HG03342 (cell line): ENCODE measurements around the gene PTPRU.
"Not testable (repeated sequence)": the region's sequence is repeated elsewhere in the genome, so short reads cannot be mapped to it uniquely, and the experiment has no call there.

Experiments
- ATAC-seq: cut with Tn5 transposase; IDR thresholded peaks from one replicate; pipeline ENCODE4 v1.9.1; 2021; ENCODE audit warnings: mild to moderate bottlenecking, moderate library complexity; ENCODE audit not compliant: unreplicated experiment

PTPRU gene

DNA sequence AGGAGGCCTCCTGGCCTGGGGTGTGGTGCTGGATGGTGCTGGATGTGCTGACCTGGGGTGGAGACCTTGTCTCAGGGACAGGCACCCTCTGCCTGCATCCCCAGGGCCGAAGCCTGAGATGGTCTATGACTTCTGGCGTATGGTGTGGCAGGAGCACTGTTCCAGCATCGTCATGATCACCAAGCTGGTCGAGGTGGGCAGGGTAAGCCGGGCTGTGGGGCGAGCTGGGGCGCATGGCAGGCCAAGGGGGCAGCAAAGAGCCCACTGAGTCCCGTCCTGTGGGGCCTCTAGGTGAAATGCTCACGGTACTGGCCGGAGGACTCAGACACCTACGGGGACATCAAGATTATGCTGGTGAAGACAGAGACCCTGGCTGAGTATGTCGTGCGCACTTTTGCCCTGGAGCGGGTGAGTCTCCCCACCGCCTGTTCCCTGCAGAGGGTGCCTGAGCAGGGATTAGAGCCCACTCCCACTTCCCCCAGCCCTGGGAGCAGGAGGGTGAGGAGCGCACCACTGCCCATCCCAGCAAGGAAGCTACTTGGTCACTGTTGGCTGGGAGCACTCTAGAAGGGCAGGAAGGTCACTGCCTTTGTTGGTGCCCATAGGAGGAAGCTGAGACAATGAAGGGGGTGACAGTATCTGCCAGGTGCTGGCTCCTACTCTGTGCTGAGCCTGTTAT is 75.2 kb downstream of the PTPRU start:
- ATAC-seq, result no peak

DNA sequence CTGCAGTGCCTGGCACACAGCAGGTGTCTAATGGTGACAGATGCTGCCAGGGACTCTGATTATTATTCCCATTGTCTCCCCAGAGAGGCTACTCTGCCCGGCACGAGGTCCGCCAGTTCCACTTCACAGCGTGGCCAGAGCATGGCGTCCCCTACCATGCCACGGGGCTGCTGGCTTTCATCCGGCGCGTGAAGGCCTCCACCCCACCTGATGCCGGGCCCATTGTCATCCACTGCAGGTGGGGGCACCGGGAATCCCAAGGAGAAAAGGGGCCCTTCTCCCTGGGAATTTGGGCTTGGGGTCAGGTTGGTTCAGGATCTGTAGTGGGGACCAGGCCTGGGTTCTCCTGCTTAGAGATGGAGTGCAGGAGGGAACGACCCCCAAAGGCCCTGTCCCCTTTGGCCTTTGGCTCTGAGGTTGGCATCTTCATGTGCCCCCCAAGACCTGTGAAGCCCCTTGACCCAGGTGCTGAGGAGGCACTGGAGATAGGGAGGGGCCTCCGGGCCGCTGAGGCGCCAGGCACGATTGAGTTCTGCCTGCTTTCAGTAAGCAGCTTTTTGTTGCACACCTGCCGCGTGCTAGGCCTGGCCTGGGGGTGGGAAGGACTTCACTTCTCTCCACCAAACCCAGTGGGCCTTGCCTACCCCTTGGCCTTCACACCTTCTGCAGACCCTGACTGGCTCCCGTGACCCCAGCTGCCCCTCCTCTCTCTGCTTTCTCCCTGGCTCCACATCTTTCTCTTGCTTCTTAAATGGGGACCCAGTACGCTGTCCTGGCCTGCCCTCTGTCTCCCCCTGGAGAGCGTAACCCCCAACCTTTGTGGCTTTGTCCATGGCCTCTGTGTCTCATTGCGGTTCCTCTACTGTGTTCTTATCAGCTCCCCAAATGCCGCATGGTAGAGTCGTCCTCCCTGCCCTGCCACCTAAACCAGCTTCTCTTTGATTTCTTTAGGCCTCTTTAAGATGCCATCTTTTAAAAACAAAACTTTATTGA is 76.4 kb downstream of the PTPRU start:
- no peak for ATAC-seq

DNA sequence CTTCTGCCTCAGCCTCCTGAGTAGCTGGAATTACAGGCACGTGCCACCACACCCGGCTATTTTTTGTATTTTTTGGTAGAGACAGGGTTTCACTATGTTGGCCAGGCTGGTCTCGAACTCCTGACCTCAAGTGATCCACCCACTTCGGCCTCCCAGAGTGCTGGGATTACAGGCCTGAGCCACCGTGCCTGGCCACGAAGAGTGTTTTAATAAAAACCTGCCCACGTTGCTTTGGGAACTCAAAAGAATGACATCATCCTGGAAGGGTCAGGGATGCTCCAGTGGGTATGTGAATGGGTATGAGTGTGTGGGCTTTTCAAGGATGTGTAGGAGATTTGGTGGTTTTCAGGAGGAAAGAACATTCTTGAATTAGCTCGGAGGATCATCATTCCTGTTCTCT is 78.4 kb downstream of the PTPRU start:
- ATAC-seq, result not testable (repeated sequence)

DNA sequence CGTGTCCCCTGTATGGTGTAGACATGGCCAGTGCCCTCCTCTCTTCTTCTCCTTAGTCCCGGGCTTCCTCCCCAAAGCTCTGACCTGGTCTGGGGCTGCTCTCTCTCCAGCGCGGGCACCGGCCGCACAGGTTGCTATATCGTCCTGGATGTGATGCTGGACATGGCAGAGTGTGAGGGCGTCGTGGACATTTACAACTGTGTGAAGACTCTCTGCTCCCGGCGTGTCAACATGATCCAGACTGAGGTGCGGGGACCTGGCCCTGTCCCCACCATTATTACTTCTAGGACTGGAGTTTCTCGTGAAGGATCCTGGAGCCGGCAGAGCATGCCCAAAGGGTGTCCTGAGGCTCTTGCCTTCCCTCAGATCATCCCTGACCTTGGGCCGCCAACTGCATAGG is 78.9 kb downstream of the PTPRU start:
- no peak for ATAC-seq

DNA sequence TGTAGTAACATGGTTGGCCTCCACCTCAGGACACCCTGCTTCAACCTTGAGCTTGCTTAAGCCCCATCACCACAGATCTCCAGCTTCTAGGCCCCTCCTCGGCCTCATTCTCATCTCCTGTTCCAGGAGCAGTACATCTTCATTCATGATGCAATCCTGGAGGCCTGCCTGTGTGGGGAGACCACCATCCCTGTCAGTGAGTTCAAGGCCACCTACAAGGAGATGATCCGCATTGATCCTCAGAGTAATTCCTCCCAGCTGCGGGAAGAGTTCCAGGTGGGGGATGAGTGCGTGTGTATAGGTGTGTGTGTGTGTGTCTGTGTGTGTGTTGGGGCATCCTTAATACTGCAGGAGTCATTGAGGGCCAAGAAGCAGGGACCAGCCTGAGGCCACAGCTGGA is 79.6 kb downstream of the PTPRU start:
- no peak for ATAC-seq

DNA sequence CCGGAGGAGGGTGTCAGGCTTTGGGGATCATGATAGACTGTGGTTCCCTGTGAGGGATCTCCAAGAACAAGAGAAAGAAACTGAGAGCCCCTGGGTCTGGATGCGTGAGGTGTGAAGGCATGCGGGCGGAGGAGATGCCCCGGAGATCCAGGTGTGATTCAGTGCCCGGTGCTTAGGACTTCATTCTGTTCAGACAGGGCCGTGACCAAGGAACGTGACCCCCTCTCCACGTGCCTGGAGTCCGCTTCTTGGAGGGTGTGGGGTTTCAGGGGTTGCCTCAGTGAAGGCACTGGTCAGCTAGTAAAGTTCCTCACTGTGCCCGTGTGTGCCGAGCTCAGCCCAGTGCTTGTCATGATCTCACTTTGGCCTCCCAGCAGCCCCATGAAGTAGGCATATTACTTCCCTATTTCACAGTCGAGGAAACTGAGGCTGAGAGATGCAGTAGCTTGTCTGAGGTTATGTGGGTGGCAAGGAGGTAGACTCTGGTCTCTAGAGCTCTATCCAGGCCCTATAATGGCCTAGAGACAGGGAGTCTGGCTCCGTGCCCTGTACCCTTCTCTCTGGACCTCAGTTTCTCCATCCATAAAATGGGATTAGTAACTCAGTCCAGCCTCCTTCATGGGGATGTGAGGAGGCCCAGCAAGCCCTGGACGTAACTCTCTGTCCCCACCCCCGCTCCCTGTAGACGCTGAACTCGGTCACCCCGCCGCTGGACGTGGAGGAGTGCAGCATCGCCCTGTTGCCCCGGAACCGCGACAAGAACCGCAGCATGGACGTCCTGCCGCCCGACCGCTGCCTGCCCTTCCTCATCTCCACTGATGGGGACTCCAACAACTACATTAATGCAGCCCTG is 81.0 kb downstream of the PTPRU start:
- ATAC-seq, result no peak

DNA sequence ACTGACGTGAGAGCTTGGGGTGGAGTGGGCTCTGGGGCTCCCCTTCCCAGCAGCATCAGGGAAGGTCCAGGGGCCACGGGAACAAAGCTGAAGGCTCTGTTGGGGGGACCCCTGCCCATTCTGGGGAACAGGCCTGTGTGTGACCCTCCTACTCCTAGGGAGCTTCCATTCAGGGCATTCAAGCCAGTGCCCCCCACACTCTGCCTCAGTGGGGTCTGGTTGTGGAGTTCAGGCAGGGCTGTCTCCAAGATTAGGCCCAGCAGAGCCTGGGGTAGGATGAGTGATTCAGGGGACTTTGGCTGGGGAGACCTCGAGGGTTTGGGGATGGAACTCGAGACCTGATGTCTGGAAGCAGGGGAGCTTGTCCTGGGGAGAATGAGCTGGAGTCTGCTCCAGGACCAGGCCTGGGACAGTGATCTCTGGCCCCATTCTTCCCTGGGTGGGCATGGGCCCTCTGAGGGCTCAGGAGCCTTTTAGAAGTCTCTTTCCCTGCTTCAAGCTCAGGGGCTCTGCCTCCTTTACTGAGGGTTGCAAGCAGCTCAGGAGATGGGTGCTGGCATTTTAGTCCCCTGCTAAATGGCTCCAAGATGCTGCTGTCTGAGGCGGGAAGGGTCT is 81.7 kb downstream of the PTPRU start:
- ATAC-seq, result no peak

DNA sequence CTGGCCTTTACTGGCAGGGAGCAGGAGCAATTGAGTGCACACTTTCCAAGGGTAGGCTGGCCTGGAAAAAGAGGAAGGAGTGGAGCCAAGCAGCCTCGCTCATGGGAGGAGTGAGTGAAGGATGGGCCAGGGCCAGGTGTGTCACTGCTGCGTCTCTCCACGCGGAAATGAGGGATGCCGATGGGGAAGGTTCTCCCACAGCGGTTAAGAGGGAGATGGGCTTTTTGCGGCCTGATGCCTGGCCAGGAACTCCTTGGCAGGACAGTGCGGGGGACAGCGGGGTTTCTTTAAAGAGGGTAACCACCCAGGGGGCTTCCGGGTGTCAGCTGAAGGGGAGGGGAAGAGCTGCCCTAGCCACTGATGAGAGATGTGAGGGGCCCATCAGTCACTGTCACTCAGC is 82.4 kb downstream of the PTPRU start:
- ATAC-seq, result no peak

DNA sequence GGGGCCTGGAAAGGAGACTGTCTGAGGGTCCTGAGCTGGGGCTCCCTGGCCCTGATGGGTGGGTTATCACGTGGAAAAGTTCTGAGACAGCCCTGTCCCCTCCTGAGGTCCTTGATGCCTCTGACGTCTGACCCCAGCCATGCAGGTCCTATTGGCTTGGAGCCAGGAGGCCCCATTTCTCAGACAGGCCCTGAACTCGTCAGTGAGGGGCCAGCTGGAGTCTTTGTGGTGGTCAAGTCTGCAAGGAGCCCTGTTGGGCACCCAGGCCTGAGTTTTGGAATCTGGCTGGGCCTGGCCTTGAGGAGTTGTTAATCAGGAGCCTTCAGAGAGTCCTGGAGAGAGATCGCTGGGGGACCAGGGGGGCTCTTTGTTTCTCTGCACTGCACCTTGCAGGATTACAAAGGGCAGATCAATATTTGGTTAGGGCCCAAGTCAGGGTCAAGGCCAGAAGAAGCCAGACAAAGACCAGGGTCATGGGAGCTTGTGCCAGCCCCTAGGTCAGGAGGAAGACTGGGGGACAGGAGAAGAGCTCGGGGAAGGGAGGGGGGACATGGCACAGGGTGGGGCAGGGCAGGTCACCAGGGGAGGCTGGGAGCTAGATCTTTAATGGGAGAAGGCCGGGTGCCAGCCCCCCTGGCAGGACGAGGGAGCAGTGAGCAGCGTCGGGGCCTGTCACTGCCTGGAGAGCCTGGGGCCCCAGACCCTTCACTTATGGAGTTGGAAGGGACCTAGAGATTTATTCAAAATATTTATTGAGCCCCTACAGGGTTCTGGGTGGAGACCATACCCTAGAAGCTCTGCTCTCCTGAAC is 83.2 kb downstream of the PTPRU start:
- ATAC-seq, result no peak

DNA sequence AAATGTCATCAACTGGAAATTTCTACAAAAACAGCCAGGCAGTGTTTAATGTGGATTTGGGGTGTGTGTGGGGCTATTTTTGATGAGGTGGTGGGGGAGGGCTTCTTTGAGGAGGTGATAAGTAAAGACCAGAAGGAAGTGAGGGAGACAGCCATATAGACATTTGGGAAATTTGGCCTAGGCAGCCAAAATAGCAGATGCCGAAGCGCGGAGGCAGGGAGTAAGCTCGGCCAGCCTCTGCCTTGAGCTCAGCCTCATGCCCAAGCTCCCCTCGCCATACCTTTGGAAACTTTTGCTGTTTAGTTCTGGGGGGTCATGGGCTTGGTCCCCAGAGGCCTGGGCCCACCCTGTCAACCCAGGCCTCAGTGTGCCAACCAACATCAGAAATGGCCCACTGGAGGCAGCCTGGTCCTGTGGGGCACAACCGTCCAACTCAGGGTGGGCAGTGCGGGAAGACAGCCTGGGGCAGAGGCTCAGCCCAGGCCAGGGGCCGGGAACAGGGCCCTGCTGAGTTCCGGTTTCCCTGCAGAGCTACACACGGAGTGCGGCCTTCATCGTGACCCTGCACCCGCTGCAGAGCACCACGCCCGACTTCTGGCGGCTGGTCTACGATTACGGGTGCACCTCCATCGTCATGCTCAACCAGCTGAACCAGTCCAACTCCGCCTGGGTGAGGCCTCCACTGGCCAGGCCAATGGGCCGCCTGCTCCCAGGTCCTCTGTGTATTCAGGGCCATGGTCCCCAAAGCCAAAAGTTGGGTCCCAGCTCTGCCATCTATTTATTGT is 84.0 kb downstream of the PTPRU start:
- ATAC-seq, result no peak

DNA sequence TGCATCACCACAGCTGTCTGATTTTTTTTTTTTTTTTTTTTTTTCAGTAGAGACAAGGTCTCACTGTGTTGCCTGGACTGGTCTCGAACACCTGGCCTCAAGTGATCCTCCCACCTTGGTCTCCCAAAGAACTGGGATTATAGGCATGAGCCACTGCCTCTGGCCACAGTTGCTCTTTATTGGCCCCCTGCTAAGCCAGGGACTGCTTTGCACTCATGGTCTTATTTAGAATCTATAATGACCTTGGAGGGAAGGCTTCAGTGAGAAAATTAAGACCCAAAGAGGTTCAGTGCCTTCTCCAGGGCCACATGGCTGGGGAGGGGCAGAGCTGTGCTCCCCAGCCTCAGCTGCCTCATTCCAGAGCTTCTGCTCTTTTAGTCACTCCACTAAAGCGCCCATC is 84.9 kb downstream of the PTPRU start:
- no peak for ATAC-seq

DNA sequence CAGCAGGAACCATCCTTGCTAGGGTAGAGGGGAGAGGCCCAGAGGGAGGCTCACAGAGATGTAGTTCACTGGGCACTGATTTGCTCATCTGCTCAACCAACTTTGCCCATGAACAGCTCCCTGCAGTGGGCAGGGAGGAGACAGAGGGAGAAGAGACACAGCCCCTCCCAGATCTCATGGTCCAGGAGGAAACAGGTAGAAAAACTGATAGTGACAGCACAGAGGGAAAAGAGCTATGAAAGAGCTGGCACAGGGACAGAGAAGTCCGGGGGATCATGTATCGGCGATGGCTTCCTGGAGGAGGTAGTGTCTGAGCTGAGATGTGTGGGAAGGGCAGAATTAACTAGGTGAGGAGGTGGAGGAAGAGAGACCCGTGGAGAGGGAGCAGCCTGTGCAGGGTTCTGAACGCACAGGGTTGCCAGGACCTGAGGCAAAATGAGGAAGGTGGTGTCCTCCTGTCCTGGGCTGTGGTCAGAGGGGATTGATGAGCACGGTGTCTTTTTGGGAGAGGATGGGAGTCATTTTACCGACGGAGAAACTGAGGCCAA is 85.9 kb downstream of the PTPRU start:
- ATAC-seq, result no peak

DNA sequence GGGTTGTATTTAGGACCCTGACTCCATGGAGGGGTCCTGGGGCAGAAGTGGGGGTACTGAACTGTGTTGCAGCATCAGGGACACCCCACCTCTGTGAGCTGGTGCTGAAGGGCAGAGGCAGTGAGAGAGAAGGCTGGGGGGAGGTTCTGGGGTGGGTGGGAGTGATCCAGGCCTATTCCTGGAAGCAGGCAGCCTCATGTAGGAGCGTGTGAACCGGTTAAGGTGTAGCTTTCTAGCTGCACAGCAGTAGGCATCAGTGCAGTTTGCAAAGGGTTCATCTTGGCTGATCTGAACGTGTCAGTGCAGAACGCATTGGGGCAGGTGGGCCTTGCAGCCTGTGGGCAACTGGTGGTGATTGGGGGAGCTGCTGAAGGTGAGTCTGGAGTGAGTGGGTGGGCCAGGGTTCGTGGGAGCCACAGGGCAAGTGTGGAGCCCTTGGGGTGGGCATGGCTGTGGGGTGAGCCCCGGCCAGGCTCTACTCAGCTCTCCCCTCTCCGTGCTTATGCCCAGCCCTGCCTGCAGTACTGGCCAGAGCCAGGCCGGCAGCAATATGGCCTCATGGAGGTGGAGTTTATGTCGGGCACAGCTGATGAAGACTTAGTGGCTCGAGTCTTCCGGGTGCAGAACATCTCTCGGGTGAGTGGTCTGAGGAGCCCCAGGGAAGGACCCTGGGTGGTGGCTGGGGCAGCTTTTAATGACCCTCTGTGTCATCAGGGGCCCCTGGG is 86.7 kb downstream of the PTPRU start:
- ATAC-seq, result no peak

DNA sequence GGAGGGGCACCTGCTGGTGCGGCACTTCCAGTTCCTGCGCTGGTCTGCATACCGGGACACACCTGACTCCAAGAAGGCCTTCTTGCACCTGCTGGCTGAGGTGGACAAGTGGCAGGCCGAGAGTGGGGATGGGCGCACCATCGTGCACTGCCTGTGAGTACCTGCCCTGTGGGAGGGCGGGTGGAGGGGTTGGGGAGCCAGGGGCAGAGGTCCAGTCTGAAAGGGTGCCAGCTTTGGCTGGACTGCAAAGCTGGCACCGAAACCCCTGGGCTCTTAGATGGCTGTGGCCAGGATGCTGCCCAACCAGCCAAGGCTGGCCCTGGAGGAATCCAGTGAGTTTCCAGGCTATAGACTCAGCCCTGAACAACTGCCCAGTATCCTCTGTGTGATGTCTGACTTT is 87.3 kb downstream of the PTPRU start:
- ATAC-seq, result no peak

DNA sequence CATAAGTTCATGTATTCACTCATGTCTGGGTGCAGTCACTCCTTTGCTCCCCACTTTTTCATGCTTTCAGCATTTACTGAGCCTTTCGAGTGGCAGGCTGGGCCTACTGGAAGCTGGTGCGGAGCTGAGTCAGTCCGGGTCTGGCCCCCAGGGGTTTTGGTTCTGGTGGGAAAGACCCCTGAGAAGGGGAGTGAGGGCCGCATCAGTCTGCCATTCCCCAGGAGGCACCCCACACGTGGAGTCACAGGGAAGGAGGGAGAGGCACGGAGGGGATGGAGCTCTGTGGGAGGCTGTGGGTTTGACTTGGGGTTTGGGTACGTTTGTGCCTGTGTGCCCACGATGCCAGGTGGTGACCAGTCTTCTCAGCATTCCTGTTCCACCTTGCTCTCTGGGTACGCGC is 87.9 kb downstream of the PTPRU start:
- ATAC-seq, result no peak

DNA sequence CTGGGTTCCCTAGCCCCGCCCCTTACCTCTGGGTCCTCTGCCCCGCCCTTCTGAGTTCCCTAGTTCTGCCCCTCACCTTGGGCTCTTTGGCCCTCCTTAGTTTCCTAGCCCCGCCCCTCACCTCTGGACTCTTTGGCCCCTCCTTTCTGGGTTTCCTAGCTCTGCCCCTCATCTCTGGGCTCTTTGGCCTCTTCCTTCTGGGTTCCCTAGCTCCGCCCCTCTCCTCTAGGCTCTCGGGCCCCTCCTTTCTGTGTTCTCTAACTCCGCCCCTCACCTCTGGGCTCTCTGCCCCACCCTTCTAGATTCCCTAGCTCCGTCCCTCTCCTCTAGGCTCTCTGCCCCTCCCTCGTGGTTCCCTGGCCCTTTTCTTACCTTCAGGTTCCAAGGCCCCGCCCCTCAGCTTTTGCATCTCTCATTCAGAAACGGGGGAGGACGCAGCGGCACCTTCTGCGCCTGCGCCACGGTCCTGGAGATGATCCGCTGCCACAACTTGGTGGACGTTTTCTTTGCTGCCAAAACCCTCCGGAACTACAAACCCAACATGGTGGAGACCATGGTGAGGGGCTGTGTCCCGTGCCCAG is 88.5 kb downstream of the PTPRU start:
- no peak for ATAC-seq

DNA sequence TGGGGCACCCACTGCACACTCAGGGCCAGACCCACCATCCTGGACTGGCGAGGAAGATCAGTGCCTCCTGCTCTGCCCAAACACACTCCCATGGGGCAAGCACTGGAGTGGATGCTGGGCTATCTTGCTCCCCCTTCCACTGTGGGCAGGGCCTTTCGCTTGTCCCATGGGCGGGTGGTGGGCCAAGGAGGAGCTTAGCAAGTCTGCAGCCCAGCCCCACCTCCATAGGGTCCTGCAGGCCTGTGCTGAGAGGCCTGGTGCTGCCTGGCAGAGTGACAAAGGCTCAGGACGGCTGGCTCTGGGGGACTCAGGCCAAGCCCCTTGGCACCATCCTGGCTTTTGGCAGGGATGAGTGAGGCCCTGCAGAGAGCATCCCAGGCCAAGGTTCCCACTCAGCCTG is 89.4 kb downstream of the PTPRU start:
- no peak for ATAC-seq

DNA sequence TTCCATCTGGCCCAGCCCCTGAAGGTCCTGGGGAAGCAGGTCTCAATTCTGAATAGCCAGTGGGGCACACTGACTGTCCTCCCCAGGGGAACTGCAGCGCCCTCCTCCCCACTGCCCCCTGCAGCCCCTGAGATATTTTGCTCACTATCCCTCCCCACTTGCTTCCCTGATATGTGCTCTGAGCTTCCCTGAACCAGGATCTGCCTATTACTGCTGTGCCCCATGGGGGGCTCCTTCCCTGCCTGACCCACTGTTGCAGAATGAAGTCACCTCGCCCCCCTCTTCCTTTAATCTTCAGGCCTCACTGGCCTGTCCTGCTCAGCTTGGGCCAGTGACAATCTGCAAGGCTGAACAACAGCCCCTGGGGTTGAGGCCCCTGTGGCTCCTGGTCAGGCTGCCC is 89.8 kb downstream of the PTPRU start:
- no peak for ATAC-seq
